ENCODE data around the gene CREB5. TPM values are rescaled to one million over a fixed set of nuclear protein-coding genes. Genes with fewer than 3 reads are reported as not detected.
"Not testable (repeated sequence)": the region's sequence is repeated elsewhere in the genome, so short reads cannot be mapped to it uniquely, and the experiment has no call there.

CREB5 gene
- total and polyA plus RNA-seq, 7 donors = 0.80 to 42.1 (median 4.6) TPM

GRCh38 chr7:28608237-28608656 is 195.9 kb downstream of the CREB5 start:
- no peaks in the 10 kb centered on the region for H3K9me3 ChIP-seq
- no peak overlapping the region for H3K27ac ChIP-seq
- no peak overlapping the region for H3K4me3 ChIP-seq
- TF ChIP-seq EP300 (IDR thresholded peaks at IDR 0.05) (no peak), POLR2AphosphoS5 (IDR thresholded peaks at IDR 0.05) (no peak), POLR2A (IDR thresholded peaks at IDR 0.05) (no peak), CTCF (IDR thresholded peaks at IDR 0.05) (no peak)
- H3K4me1 ChIP-seq = peaks cover 0 to 6% (median 3%) of the 10 kb centered on the region in 4 donors
- no peaks in the 10 kb centered on the region for H3K36me3 ChIP-seq
- no peak for DNase-seq
- no peaks in the 10 kb centered on the region for H3K27me3 ChIP-seq
- 65 to 70% methylated on average over 1 of the region's 1 CpG for WGBS, 2 donors
- intact Hi-C loops (cut with DNase I) = no loop called here

- no peak for DNase-seq
- Histone ChIP-seq H3K36me3 (no peaks in the 10 kb centered on the region), H3K4me1 (peaks cover 0 to 6% (median 3%) of the 10 kb centered on the region in 4 donors), H3K9me3 (no peaks in the 10 kb centered on the region), H3K27ac (no peak overlapping the region), H3K4me3 (no peak overlapping the region), H3K27me3 (no peaks in the 10 kb centered on the region)
- WGBS, 2 donors = 79 to 83% methylated on average over 3 of the region's 3 CpGs
- no peak for TF ChIP-seq POLR2A (IDR thresholded peaks at IDR 0.05)
- no peak for TF ChIP-seq EP300 (IDR thresholded peaks at IDR 0.05)
- no peak for TF ChIP-seq CTCF (IDR thresholded peaks at IDR 0.05)
- TF ChIP-seq POLR2AphosphoS5 (IDR thresholded peaks at IDR 0.05) = no peak
- intact Hi-C loops (cut with DNase I) = no loop called here
Measured at GRCh38 chr7:28608731-28609130, 196.4 kb downstream of the CREB5 start.

- no peak overlapping the region for H3K27ac ChIP-seq
- H3K36me3 ChIP-seq = no peaks in the 10 kb centered on the region
- peaks cover 0 to 6% (median 3%) of the 10 kb centered on the region in 4 donors for H3K4me1 ChIP-seq
- TF ChIP-seq POLR2A (IDR thresholded peaks at IDR 0.05) (no peak), POLR2AphosphoS5 (IDR thresholded peaks at IDR 0.05) (no peak), CTCF (IDR thresholded peaks at IDR 0.05) (no peak), EP300 (IDR thresholded peaks at IDR 0.05) (no peak)
- H3K4me3 ChIP-seq = no peak overlapping the region
- no peaks in the 10 kb centered on the region for H3K9me3 ChIP-seq
- H3K27me3 ChIP-seq = no peaks in the 10 kb centered on the region
- 45 to 70% methylated on average over 3 of the region's 3 CpGs for WGBS, 2 donors
- intact Hi-C loops (cut with DNase I) = no loop called here
- DNase-seq = no peak
Measured at GRCh38 chr7:28609608-28610007, 197.3 kb downstream of the CREB5 start.

- H3K4me1 ChIP-seq; intact Hi-C loops (cut with DNase I); H3K27me3 ChIP-seq; H3K4me3 ChIP-seq; H3K9me3 ChIP-seq; DNase-seq; H3K36me3 ChIP-seq; H3K27ac ChIP-seq: not testable (repeated sequence)
- WGBS, 2 donors = 80 to 94% methylated on average over 4 of the region's 4 CpGs
Measured at GRCh38 chr7:28611399-28611897, 199.1 kb downstream of the CREB5 start.

GRCh38 chr7:28613262-28613661 is 200.9 kb downstream of the CREB5 start:
- no peak overlapping the region for H3K4me3 ChIP-seq
- 37 to 79% methylated on average over 6 of the region's 6 CpGs for WGBS, 2 donors
- no peaks in the 10 kb centered on the region for H3K36me3 ChIP-seq
- H3K9me3 ChIP-seq = no peaks in the 10 kb centered on the region
- intact Hi-C loops (cut with DNase I) = no loop called here
- H3K27ac ChIP-seq = no peak overlapping the region
- TF ChIP-seq POLR2A (IDR thresholded peaks at IDR 0.05) (no peak), POLR2AphosphoS5 (IDR thresholded peaks at IDR 0.05) (no peak), CTCF (IDR thresholded peaks at IDR 0.05) (no peak), EP300 (IDR thresholded peaks at IDR 0.05) (no peak)
- no peak for DNase-seq
- H3K27me3 ChIP-seq = no peaks in the 10 kb centered on the region
- peaks cover 0 to 13% (median 3%) of the 10 kb centered on the region in 4 donors for H3K4me1 ChIP-seq
